Body of pancreas (tissue), 4 donors: ENCODE measurements around the gene METRNL.

Source experiments
- CTCF ChIP-seq, 7 experiments: fragments of 450-650 bp in 4 of 7; fragments of 200-600 bp in 3 of 7; sonication (generic) in 3 of 7; IDR thresholded peaks; one replicate each; pipeline ENCODE4 v1.5.1; 2016 to 2019; ENCODE audit warnings: antibody characterized with exemption in 7 of 7
- POLR2A ChIP-seq, 3 donors: fragments of 450-650 bp; IDR thresholded peaks; one replicate each; pipeline ENCODE4 v1.6.1; 2016; ENCODE audit warnings: antibody characterized with exemption in 3 of 3, mild to moderate bottlenecking in 2 of 3

DNA sequence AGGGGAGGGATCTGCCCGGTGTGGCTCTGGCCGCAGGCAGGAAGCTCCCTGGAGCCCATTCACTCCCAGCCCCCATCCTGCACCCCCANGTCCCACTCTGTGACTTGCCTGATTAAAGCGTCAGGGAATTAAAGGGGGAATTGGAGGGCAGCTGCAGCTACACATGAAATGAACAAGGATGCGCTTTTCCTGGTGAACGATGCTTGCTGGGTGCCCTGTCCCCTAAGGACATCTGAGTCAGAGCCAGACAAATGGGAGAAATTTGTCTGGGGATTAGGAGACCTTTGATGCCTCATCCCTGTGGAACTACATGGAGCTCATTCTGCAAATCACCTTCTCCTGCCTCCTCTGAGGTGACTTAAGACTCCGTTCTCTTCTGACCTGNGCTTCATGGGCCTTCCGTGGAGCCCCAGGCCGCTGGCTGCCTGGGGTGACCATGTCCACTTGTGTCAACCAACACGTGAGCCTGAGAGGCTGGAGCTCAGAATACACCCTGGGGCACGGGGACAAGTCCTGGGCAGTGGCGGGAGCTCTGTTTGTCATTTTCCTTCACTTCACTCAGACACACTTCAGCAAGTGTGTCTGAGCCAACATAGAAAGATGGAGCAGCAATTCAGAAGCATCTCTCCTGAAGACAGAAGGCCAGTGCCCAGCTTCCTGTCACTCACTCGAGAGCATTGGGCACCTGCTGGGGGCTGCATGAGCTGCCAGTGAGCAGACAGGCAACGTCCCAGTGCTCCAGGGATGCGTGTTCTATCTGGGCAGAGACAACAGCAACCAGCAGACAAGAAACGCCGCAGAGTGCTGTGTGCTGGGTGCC, 54.1 kb downstream of the METRNL start:
- TF ChIP-seq CTCF (IDR thresholded peaks at IDR 0.05) (no peak), POLR2A (IDR thresholded peaks at IDR 0.05) (no peak)
